Activated gamma-delta T cell treated with anti-CD3 and anti-CD28 coated beads, Interleukin-2, amount 50 U/mL, for 16 hours (primary cell): ENCODE results near the gene NPAS1.
"Not testable (repeated sequence)": the region's sequence is repeated elsewhere in the genome, so short reads cannot be mapped to it uniquely, and the experiment has no call there.

Source experiments
- DNase-seq: peaks from one replicate; pipeline ENCODE4 v3.0.0-alpha.2; 2020; ENCODE audit warnings: low read depth

Gene NPAS1

DNA sequence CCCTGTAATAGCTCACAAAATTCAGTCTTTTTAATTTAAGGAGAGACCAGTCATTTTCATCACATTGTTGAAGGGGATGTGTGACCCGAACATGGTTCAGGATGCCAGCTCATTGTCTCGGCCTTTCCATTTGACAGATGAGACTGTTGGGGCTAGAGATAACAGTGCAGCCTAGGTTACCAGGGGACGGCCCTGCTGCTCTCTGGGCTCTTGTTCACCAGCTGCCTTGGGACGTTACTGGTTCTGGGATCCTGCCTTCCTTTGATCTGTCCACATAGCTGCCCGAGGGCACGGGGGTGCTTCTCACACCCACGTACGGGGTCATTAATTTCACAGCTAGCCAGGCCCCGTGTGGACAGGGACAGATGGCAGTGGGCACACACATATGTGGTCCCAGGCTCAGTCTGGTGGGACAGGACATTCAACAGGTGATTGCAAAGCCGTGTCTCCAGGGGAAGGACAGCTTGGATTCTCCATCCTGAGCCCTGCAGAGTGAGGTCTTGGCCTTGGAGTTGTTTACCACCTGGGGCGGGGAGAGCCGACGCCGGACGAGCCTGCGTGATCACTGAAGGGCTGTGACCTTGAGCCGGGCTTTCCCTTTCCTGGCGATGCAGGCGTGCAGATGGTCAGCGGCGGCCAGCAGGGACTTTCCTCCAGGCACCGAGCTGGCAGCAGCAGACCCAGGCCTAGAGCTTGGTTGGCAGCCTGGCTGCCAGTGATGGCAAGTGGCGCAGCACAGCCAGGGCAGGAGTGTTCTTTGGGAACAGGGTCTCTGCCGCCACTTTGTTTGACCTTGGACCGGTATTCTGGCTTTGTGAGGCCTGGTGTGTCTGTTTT, 26.7 kb upstream of the NPAS1 start:
- DNase-seq, result no peak

GRCh38 chr19:46993622-46994021, 26.0 kb upstream of the NPAS1 start:
- DNase-seq, result no peak

DNA sequence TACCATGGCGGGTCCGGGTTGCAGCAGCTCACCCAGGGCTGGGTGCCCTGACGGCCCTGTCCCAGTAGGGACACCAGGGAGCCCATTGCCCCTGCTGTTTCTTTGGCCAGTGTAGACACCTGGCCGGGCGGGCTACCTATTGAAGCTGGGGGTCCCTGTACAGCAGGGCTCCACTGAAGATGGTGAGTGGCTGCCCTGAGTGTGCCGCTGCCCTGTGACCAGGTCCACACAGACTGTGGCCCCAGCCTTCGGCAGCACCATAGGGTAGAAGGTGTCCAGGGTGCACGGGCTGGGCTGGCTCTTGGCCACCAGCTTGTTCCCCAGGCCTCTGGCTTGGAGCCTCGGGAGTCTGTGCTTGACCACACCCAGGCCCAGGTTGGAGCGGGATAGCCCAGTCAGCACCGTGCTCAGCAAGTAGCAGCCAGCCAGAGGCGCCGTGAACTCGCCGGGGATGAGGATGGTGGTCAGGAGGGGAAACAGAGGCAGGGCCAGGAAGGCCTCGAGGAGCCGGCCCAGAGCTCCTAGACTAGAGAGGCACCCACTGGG, 25.4 kb upstream of the NPAS1 start:
- DNase-seq, result no peak

DNA sequence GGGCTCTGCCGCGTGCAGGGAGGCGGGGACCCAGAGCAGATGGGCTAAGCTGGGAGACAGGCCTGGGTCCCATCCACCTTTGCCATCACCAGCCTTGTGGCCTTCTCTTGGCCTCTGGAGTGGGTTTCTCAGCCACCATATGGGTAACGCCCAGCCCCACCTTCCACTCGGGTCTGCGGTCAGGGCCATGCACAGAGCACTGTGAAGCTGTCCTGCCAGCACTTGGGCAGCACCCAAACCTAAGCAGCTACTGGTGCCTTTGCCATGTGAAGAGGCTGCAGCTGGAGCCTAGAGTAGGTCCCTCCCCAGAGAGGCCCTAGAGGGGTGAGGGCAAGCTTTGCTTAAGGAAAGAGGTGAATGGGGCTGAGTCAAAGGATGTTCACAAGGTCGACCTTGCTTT, 24.1 kb upstream of the NPAS1 start:
- DNase-seq, result no peak

GRCh38 chr19:46998445-46999125, 21.1 kb upstream of the NPAS1 start:
- DNase-seq, result no peak

GRCh38 chr19:46999377-46999776, 20.3 kb upstream of the NPAS1 start:
- no peak for DNase-seq

DNA sequence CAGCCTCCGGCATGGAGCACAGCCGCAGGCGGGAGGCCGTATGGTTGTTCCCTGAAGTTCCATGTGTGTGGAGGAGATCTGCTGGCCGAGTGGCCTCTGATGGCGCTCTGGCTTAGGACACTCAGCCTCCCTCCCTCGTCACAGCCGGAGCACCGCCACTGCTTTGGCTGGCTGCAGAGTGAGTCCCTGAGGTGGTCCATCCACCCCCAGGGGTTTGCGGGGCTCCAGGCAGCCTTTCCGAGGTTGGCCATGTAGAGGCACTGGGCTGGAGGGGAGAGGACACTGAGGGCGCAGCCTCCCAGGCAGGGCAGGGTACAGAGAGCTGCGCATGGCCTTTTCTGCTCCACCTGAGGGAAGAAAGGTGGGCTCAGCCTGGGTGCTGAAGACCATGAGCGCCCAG, 19.8 kb upstream of the NPAS1 start:
- no peak for DNase-seq

GRCh38 chr19:47000373-47000772, 19.3 kb upstream of the NPAS1 start:
- no peak for DNase-seq

DNA sequence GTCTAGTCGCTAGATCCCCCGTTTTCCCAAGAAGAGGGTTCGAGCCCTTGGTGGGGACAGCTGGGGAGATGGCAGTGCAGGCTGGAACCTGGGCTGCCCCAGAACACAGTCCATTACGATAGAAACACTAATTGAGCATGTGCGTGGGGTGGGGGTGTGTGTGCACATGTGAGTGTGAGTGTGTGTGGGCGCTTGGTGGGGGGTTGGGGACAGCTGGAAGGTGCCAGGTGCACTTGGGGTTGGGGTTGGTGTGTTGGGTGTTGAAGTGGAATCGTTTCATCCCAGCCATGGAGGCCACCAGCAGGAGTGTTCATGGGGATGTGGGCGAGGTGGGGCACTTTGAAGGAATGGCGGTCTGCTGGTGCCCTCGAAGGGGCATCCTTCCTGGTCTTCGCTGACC, 18.1 kb upstream of the NPAS1 start:
- no peak for DNase-seq

DNA sequence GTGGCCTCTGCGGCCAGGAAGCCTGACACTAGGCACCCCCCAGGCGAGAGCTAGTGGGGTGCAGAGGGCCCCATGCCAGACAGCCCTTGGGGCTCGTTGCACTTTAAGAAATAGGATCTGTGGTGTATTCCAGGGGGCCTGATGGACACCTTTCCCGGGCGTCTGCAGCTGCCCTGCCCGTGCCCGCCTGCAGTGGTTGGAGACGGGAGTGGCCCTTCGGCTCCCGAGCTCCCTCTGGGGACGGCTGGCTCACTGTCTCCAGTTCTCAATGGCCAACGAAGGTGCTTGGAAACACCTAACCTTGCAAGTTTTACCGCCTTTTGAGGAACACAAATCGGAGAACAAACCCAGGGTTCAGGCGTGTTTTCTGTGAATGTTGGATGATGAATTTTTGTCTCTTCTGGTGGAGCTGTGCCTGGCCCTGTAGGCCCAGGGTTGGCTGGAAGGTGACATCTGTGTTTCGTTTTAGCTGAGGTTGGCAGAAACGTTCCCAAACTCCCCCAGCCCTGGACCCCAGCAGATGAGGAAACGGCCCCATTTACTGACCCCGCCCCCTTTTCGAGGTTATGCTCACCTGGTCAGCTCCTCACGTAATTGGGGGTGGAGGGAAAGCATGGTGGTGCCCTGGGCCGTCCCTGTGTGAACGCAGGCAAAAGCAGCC, 17.4 kb upstream of the NPAS1 start:
- no peak for DNase-seq

DNA sequence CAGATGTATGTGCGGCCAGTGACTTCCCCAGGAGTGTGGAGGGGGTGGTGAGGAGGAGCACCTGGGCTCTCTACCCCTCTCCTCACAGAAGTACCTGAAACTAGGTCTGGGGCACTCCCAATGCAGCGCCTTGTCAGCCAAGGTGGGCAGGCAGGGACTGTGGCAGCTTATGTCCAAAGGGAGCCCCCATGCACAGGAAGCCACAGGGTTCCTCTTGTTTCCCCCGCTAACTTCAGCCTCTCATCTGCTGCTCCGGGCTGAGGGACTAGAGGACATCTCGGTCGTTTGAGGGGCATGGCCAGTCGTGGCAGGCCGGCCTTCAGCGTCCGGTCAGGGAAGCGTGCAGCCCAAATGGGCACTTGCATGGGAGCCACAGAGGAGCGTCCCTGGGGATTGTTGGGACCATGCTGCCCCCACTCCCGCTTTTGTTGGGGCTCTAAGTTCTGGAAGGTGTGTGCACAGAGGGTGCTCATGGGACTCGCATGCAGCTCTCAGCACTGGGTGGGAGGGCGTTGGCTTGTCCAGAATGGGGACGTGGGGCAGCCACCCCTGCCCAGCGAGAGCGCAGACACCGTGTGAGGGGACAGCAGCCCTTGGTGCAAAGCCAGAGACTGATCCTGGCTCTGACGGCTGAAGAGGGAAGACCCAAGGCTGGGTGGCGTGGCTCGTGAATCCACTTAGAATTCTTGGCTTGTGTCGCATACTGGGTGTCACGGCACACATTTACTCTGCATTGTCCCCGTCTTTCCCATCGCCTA, 16.6 kb upstream of the NPAS1 start:
- DNase-seq, result no peak

DNA sequence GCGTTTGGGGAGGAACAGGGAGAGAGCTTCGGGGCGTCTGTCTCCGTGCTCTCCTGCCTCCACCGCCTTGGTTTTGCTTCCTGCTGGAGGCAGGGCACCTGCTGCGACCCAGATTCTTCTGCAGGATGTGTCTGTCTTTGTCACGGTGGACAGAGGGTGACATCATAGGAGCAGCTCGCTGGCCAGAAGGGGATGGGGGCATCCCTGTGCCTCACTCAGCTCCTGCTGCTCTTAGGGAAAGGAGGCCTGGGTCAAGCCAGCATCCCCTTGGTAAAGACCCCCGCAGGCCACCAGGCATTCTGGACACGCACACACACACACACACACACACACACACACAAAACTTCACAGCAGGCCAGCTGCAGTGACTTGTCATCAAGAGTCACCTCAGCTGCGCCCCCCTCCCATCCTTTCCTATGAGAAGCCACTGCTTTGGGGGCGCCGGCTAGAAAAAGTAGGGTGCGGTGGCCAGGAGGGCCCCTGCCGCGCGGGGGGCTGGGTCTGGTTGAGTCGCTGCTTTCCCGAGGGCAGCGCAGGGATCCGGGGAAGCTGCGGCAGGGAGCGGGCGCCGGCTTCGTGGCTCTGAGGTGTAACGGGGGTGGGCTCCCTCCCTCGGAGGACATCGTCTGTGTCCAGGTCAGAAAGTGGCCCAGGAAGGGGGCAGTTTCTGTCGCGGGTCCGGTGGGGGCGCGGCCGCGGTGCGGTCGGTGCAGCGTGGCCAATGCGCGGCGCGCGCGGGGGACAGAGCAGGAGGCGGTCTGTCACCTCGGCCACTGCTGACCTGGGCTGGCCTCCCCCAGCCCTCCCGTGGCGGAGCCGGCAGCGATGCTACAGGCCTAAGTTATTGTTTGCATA, 15.8 kb upstream of the NPAS1 start:
- DNase-seq, result no peak

DNA sequence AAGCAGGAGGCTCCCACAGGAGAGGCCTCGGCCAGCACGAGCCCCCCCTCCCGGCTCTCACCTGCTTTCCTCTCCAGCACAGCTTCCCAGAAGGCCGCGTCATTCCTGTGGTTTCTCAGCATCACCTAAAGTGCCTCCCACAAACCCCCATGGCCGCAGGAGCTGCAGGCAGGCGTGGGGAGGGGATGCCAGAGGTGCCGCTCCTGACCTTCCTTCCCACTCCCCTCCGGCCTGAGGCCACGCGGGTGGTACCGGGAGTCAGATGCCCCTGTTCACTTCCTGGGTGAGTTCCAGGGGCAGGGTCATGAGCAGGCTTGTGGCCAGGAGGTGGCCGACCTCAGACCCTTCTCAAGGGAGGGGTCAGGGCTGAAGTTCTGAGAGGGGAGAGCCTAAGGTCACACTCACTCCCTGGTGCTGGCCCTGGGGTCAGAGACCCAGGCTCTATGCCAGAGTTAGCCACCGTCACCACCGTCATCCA, 14.4 kb upstream of the NPAS1 start:
- DNase-seq, result no peak

DNA sequence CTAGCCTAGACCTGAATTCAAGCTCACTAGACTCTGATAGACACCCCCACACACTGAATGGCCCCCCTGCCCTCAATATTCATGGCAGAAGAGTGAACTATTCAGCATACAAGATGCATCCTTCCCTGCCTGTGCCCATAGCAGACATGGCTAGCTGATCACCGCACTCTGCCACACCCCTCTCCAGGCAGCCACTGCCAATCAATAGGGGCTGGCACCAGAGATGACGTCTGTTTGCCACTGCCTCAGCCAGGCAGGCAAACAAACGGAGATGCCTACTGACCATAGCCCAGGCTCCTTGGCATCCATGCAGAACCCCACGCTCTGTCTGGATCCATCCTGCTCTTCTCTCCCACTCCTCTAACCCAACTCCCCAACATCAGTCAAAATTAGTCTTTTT, 13.8 kb upstream of the NPAS1 start:
- DNase-seq, result no peak

DNA sequence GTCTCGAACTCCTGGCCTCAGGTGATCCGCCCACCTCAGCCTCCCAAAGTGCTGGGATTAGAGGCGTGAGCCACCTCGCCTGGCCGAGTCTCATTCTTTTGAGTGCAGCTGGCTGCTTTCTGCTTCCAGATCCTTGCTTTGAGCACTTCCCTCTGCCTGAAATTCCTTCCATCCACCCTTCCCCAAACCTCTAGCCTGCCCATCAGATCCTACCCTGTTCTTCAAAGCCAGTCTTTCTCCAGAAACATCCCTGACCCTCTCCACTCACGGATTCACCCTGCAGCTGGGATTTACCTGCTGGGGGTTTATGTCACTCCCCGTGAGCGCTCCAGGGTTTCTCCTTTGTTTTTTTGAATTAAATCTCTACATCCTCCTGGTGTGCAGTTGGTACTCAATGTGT, 13.1 kb upstream of the NPAS1 start:
- no peak for DNase-seq

DNA sequence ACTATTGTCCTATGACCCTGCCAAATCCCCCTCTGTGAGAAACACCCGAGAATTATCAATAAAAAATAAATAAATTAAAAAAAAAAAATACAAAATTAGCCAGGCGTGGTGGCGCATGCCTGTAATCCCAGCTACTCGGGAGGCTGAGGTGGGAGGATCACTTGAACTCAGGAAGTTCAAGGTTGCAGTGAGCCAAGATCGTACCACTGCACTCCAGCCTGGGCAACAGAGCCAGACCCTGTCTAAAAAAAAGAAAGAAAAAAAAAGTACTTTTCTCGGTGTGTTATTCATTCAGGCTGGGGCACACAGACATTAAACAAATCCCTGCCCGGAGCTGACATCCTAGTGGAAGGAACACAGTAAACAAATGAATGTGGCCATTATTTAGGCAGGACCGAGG, 9.1 kb upstream of the NPAS1 start:
- DNase-seq, result not testable (repeated sequence)

- no peak for DNase-seq
Observed at GRCh38 chr19:47012617-47013016, 7.0 kb upstream of the NPAS1 start.

- DNase-seq, result peak; percentile 54
Observed at GRCh38 chr19:47013041-47013517, 6.6 kb upstream of the NPAS1 start.

- no peak for DNase-seq
Observed at GRCh38 chr19:47018923-47019322, 714 bp upstream of the NPAS1 start.

GRCh38 chr19:47020132-47020805, 632 bp downstream of the NPAS1 start:
- DNase-seq, result no peak
